NCI-H1092 (cell line): ENCODE results near the gene ACO2.

ENCODE experiments used
- DNase-seq: peaks from one replicate; lab custom pipeline; 2025; lab: John Stamatoyannopoulos, UW

ACO2 gene

GRCh38 chr22:41488596-41489385, 19.9 kb downstream of the ACO2 start:
- no peak for DNase-seq

- DNase-seq = no peak
These were observed 22.6 kb downstream of the ACO2 start for GRCh38 chr22:41491374-41492100.

- DNase-seq = no peak
These were observed 29.5 kb downstream of the ACO2 start for GRCh38 chr22:41498303-41498835.

GRCh38 chr22:41499624-41500280, 30.8 kb downstream of the ACO2 start:
- DNase-seq = no peak

GRCh38 chr22:41500303-41500702, 31.4 kb downstream of the ACO2 start:
- DNase-seq = no peak

GRCh38 chr22:41501209-41501608, 32.3 kb downstream of the ACO2 start:
- DNase-seq = no peak

GRCh38 chr22:41504397-41504796, 35.5 kb downstream of the ACO2 start:
- no peak for DNase-seq

- DNase-seq = no peak
These were observed 35.9 kb downstream of the ACO2 start for GRCh38 chr22:41504816-41505215.

- DNase-seq = no peak
These were observed 36.7 kb downstream of the ACO2 start for GRCh38 chr22:41505511-41506220.

GRCh38 chr22:41507330-41508063, 38.6 kb downstream of the ACO2 start:
- no peak for DNase-seq

GRCh38 chr22:41508770-41509170, 39.9 kb downstream of the ACO2 start:
- DNase-seq = no peak

GRCh38 chr22:41511521-41511968, 42.6 kb downstream of the ACO2 start:
- DNase-seq = no peak

- no peak for DNase-seq
These were observed 43.7 kb downstream of the ACO2 start for GRCh38 chr22:41512421-41513194.

- DNase-seq = no peak
These were observed 44.5 kb downstream of the ACO2 start for GRCh38 chr22:41513391-41513790.

- DNase-seq = no peak
These were observed 47.5 kb downstream of the ACO2 start for GRCh38 chr22:41516462-41516861.

- peak; percentile 18 for DNase-seq
These were observed 48.5 kb downstream of the ACO2 start for GRCh38 chr22:41517172-41518047.

GRCh38 chr22:41518048-41518347, 49.1 kb downstream of the ACO2 start:
- no peak for DNase-seq

- no peak for DNase-seq
These were observed 52.2 kb downstream of the ACO2 start for GRCh38 chr22:41521126-41521525.

- no peak for DNase-seq
These were observed 53.9 kb downstream of the ACO2 start for GRCh38 chr22:41522813-41523212.
